PFSK-1 (cell line): ENCODE measurements around the gene SERPINB13.

Source experiments
- POLR2AphosphoS5 ChIP-seq: IDR thresholded peaks from 2 replicates; pipeline ENCODE4 v1.6.1; 2012; ENCODE audit warnings: low read depth, mild to moderate bottlenecking, control low read depth, low read length, moderate library complexity
- TAF1 ChIP-seq: IDR thresholded peaks from 2 replicates; pipeline ENCODE4 v1.6.1; 2012; ENCODE audit warnings: low read length, control low read depth, borderline replicate concordance; ENCODE audit not compliant: insufficient read depth

- no peak for TF ChIP-seq TAF1
- TF ChIP-seq POLR2AphosphoS5: no peak
Measured at GRCh38 chr18:63588909-63589308, 1.8 kb downstream of the SERPINB13 start.
